ENCODE results near the gene OGG1.
A peak's percentile ranks its signal among the peaks of the same experiment; 100 is the strongest.

The OGG1 gene

GRCh38 chr3:9713142-9713541 lies 36.6 kb upstream of the OGG1 start:
- H3K27me3 ChIP-seq (ENCODE audit: control insufficient read depth, insufficient read depth, low read length) = no peaks in the 10 kb centered on the region
- H3K27ac ChIP-seq (ENCODE audit: low read length) = no peak overlapping the region
- WGBS (ENCODE audit: insufficient coverage, insufficient read length) = 100% methylated on average over 2 of the region's 4 CpGs
- H3K4me1 ChIP-seq (ENCODE audit: control insufficient read depth, insufficient read depth, low read length) = no peaks in the 10 kb centered on the region
- H3K36me3 ChIP-seq (ENCODE audit: control insufficient read depth, insufficient read depth, low read length) = no peaks in the 10 kb centered on the region
- no peak for DNase-seq (ENCODE audit: low read depth, low spot score)
- H3K9me3 ChIP-seq (ENCODE audit: control insufficient read depth, insufficient read depth, low read length) = no peaks in the 10 kb centered on the region
- no peak overlapping the region for H3K4me3 ChIP-seq (ENCODE audit: low read length)

- Histone ChIP-seq H3K27ac (ENCODE audit: low read length) (no peak overlapping the region), H3K9me3 (ENCODE audit: control insufficient read depth, insufficient read depth, low read length) (no peaks in the 10 kb centered on the region), H3K4me3 (ENCODE audit: low read length) (no peak overlapping the region), H3K36me3 (ENCODE audit: control insufficient read depth, insufficient read depth, low read length) (no peaks in the 10 kb centered on the region), H3K4me1 (ENCODE audit: control insufficient read depth, insufficient read depth, low read length) (no peaks in the 10 kb centered on the region), H3K27me3 (ENCODE audit: control insufficient read depth, insufficient read depth, low read length) (no peaks in the 10 kb centered on the region)
- no CpG with 5 or more reads among the region's 4 CpGs for WGBS (ENCODE audit: insufficient coverage, insufficient read length)
- DNase-seq (ENCODE audit: low read depth, low spot score) = no peak
These were observed 34.6 kb upstream of the OGG1 start for GRCh38 chr3:9715136-9715535.

GRCh38 chr3:9715764-9716437 lies 33.9 kb upstream of the OGG1 start:
- H3K27me3 ChIP-seq (ENCODE audit: control insufficient read depth, insufficient read depth, low read length) = no peaks in the 10 kb centered on the region
- no CpG with 5 or more reads among the region's 6 CpGs for WGBS (ENCODE audit: insufficient coverage, insufficient read length)
- DNase-seq (ENCODE audit: low read depth, low spot score) = no peak
- no peaks in the 10 kb centered on the region for H3K36me3 ChIP-seq (ENCODE audit: control insufficient read depth, insufficient read depth, low read length)
- no peak overlapping the region for H3K4me3 ChIP-seq (ENCODE audit: low read length)
- no peak overlapping the region for H3K27ac ChIP-seq (ENCODE audit: low read length)
- no peaks in the 10 kb centered on the region for H3K9me3 ChIP-seq (ENCODE audit: control insufficient read depth, insufficient read depth, low read length)
- H3K4me1 ChIP-seq (ENCODE audit: control insufficient read depth, insufficient read depth, low read length) = no peaks in the 10 kb centered on the region

- no CpG with 5 or more reads among the region's 5 CpGs for WGBS (ENCODE audit: insufficient coverage, insufficient read length)
These were observed 32.8 kb upstream of the OGG1 start for GRCh38 chr3:9716801-9717555.

GRCh38 chr3:9717563-9717962 lies 32.2 kb upstream of the OGG1 start:
- no peak for DNase-seq (ENCODE audit: low read depth, low spot score)
- WGBS (ENCODE audit: insufficient coverage, insufficient read length) = no CpG with 5 or more reads among the region's 1 CpG
- Histone ChIP-seq H3K4me3 (ENCODE audit: low read length) (no peak overlapping the region), H3K4me1 (ENCODE audit: control insufficient read depth, insufficient read depth, low read length) (no peaks in the 10 kb centered on the region), H3K9me3 (ENCODE audit: control insufficient read depth, insufficient read depth, low read length) (no peaks in the 10 kb centered on the region), H3K27me3 (ENCODE audit: control insufficient read depth, insufficient read depth, low read length) (no peaks in the 10 kb centered on the region), H3K36me3 (ENCODE audit: control insufficient read depth, insufficient read depth, low read length) (no peaks in the 10 kb centered on the region), H3K27ac (ENCODE audit: low read length) (no peak overlapping the region)

More at GRCh38 chr3:9716801-9717555, 32.8 kb upstream of the OGG1 start:
- Histone ChIP-seq H3K4me1 (ENCODE audit: control insufficient read depth, insufficient read depth, low read length) (no peaks in the 10 kb centered on the region), H3K27ac (ENCODE audit: low read length) (no peak overlapping the region), H3K4me3 (ENCODE audit: low read length) (no peak overlapping the region), H3K9me3 (ENCODE audit: control insufficient read depth, insufficient read depth, low read length) (no peaks in the 10 kb centered on the region), H3K27me3 (ENCODE audit: control insufficient read depth, insufficient read depth, low read length) (no peaks in the 10 kb centered on the region), H3K36me3 (ENCODE audit: control insufficient read depth, insufficient read depth, low read length) (no peaks in the 10 kb centered on the region)
- DNase-seq (ENCODE audit: low read depth, low spot score) = no peak

- Histone ChIP-seq H3K36me3 (ENCODE audit: control insufficient read depth, insufficient read depth, low read length) (no peaks in the 10 kb centered on the region), H3K9me3 (ENCODE audit: control insufficient read depth, insufficient read depth, low read length) (no peaks in the 10 kb centered on the region), H3K27ac (ENCODE audit: low read length) (no peak overlapping the region), H3K27me3 (ENCODE audit: control insufficient read depth, insufficient read depth, low read length) (no peaks in the 10 kb centered on the region), H3K4me3 (ENCODE audit: low read length) (no peak overlapping the region), H3K4me1 (ENCODE audit: control insufficient read depth, insufficient read depth, low read length) (no peaks in the 10 kb centered on the region)
- DNase-seq (ENCODE audit: low read depth, low spot score) = no peak
- WGBS (ENCODE audit: insufficient coverage, insufficient read length) = no CpG with 5 or more reads among the region's 4 CpGs
These were observed 31.6 kb upstream of the OGG1 start for GRCh38 chr3:9718118-9718517.

- H3K4me3 ChIP-seq (ENCODE audit: low read length) = no peak overlapping the region
- H3K9me3 ChIP-seq (ENCODE audit: control insufficient read depth, insufficient read depth, low read length) = no peaks in the 10 kb centered on the region
- WGBS (ENCODE audit: insufficient coverage, insufficient read length) = no CpG with 5 or more reads among the region's 7 CpGs
- no peak for DNase-seq (ENCODE audit: low read depth, low spot score)
- no peak overlapping the region for H3K27ac ChIP-seq (ENCODE audit: low read length)
- no peaks in the 10 kb centered on the region for H3K27me3 ChIP-seq (ENCODE audit: control insufficient read depth, insufficient read depth, low read length)
- H3K36me3 ChIP-seq (ENCODE audit: control insufficient read depth, insufficient read depth, low read length) = no peaks in the 10 kb centered on the region
- H3K4me1 ChIP-seq (ENCODE audit: control insufficient read depth, insufficient read depth, low read length) = no peaks in the 10 kb centered on the region
These were observed 28.6 kb upstream of the OGG1 start for GRCh38 chr3:9721015-9721699.

- no peak overlapping the region for H3K27ac ChIP-seq (ENCODE audit: low read length)
- H3K4me3 ChIP-seq (ENCODE audit: low read length) = no peak overlapping the region
- WGBS (ENCODE audit: insufficient coverage, insufficient read length) = no CpG with 5 or more reads among the region's 2 CpGs
- no peaks in the 10 kb centered on the region for H3K36me3 ChIP-seq (ENCODE audit: control insufficient read depth, insufficient read depth, low read length)
- no peak for DNase-seq (ENCODE audit: low read depth, low spot score)
- H3K27me3 ChIP-seq (ENCODE audit: control insufficient read depth, insufficient read depth, low read length) = no peaks in the 10 kb centered on the region
- no peaks in the 10 kb centered on the region for H3K9me3 ChIP-seq (ENCODE audit: control insufficient read depth, insufficient read depth, low read length)
- H3K4me1 ChIP-seq (ENCODE audit: control insufficient read depth, insufficient read depth, low read length) = no peaks in the 10 kb centered on the region
These were observed 28.1 kb upstream of the OGG1 start for GRCh38 chr3:9721700-9722060.

- H3K9me3 ChIP-seq (ENCODE audit: control insufficient read depth, insufficient read depth, low read length) = no peaks in the 10 kb centered on the region
- H3K4me1 ChIP-seq (ENCODE audit: control insufficient read depth, insufficient read depth, low read length) = no peaks in the 10 kb centered on the region; the same call in 1 of the 2 replicates
- H3K36me3 ChIP-seq (ENCODE audit: control insufficient read depth, insufficient read depth, low read length) = no peaks in the 10 kb centered on the region
- DNase-seq (ENCODE audit: low read depth, low spot score) = no peak
- no peaks in the 10 kb centered on the region for H3K27me3 ChIP-seq (ENCODE audit: control insufficient read depth, insufficient read depth, low read length)
- H3K4me3 ChIP-seq (ENCODE audit: low read length) = no peak overlapping the region
- H3K27ac ChIP-seq (ENCODE audit: low read length) = no peak overlapping the region
- no CpG with 5 or more reads among the region's 4 CpGs for WGBS (ENCODE audit: insufficient coverage, insufficient read length)
These were observed 23.8 kb upstream of the OGG1 start for GRCh38 chr3:9725775-9726515.

GRCh38 chr3:9727041-9727595 lies 22.6 kb upstream of the OGG1 start:
- DNase-seq (ENCODE audit: low read depth, low spot score) = peak; percentile 81
- no peak overlapping the region for H3K27ac ChIP-seq (ENCODE audit: low read length)
- peak overlapping the region; percentile 4; the same call in 1 of the 2 replicates for H3K4me3 ChIP-seq (ENCODE audit: low read length)
- H3K9me3 ChIP-seq (ENCODE audit: control insufficient read depth, insufficient read depth, low read length) = no peaks in the 10 kb centered on the region
- H3K36me3 ChIP-seq (ENCODE audit: control insufficient read depth, insufficient read depth, low read length) = no peaks in the 10 kb centered on the region
- no peaks in the 10 kb centered on the region; the same call in 1 of the 2 replicates for H3K4me1 ChIP-seq (ENCODE audit: control insufficient read depth, insufficient read depth, low read length)
- no peaks in the 10 kb centered on the region for H3K27me3 ChIP-seq (ENCODE audit: control insufficient read depth, insufficient read depth, low read length)
- no CpG with 5 or more reads among the region's 11 CpGs for WGBS (ENCODE audit: insufficient coverage, insufficient read length)
